Esophagus mucosa (tissue), 1 donor: Measurements from ENCODE around the gene MYMK. TPM values are rescaled to one million over a fixed set of nuclear protein-coding genes. Genes with fewer than 3 reads are reported as not detected.

Experiments
- ATAC-seq: fragments of 200-7000 bp; cut with Tn5 transposase; one replicate; pipeline ENCODE4 v1.9.1; 2020
- total RNA-seq: library from RNA; stranded (reverse); gene quantifications from one replicate; pipeline ENCODE4 v1.2.4, GENCODE V29; 2023
- donor health status: DM: yes; HTN: yes; CAD: no.

MYMK gene
- total RNA-seq, 1 donor from 2014 or later: not detected

GRCh38 chr9:133518200-133518599 lies 6.6 kb downstream of the MYMK start:
- no peak for ATAC-seq

DNA sequence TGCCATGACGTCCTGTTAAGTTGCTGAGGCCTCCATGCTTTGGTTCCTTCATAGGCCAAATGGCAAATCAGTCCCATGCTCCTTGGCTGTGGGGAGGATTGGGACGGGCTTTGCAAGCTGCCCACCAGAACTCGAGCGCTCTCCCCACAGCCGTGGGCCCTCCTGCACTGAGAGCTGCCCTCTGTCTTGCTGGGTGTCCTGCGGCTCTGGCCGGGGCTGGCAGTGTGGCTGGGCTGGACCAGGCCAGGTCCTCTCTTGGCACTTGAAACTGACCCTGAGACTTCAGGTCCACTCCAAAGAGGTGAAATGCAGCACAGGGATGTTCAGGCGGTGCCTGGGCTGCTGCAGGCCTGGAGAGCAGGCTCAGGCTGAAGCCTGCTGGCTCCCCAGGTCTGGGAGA lies 7.0 kb downstream of the MYMK start:
- ATAC-seq: no peak

DNA sequence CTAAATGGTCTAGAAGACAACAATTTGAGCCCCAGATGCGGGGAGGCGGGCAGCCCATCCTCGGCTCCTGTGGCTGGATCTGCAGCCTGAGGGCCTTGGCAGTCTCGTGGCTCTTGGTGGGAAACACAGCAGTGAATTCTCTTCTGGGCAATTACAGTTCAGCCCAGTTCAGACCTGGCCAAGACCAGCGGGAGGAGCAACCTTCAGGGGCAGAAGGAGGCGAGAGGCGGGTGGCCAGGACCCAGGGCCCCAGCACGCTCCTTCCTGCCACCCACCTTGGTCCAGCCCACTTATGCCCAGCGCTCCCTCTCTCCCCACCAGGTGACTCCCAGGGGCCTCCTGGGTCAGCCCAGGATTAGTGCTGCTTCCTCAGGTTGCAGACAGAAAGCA lies 7.8 kb downstream of the MYMK start:
- no peak for ATAC-seq

- no peak for ATAC-seq
Observed at GRCh38 chr9:133516256-133516960, 8.4 kb downstream of the MYMK start.

- no peak for ATAC-seq
Observed at GRCh38 chr9:133515615-133516255, 9.0 kb downstream of the MYMK start.

- ATAC-seq: no peak
Observed at GRCh38 chr9:133515240-133515610, 9.5 kb downstream of the MYMK start.

DNA sequence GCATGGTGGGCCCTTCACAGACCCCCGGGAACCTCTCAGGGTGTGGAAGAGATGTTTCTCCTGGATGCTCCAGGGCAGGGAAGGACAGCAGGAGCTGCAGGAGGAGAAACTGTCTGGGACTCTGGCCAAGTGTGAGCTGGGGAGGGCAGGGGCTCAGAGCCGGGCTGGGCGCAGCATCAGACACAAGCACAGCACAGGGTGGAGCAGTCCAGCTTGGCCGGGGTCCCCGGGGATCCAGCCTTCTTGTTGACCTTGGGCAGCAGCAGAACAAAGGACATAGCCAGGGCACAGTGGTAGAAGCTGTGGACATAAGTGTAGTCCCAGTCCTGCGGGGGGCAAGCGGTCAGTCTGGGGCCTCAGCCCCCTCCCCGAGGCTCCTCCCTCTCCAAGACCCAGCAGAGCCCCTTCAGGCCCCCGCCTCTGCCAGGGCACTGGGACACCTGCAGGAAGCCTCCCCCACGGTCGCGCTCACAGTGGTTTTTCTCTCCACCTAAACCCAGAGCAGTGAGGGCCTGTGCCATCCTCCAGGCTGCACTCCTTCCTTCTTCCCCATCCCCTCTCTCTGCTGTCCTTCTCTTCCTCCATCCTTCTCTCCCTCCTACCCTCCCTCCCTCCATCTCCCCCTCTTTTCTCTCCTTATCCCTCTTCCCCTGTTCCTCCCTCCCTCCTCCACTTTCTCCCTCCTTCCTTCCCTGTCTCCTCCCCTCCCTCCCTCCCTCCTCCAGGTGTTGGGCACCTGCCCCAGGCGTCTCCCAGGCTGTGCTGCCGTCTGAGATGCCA lies 10.1 kb downstream of the MYMK start:
- no peak for ATAC-seq

DNA sequence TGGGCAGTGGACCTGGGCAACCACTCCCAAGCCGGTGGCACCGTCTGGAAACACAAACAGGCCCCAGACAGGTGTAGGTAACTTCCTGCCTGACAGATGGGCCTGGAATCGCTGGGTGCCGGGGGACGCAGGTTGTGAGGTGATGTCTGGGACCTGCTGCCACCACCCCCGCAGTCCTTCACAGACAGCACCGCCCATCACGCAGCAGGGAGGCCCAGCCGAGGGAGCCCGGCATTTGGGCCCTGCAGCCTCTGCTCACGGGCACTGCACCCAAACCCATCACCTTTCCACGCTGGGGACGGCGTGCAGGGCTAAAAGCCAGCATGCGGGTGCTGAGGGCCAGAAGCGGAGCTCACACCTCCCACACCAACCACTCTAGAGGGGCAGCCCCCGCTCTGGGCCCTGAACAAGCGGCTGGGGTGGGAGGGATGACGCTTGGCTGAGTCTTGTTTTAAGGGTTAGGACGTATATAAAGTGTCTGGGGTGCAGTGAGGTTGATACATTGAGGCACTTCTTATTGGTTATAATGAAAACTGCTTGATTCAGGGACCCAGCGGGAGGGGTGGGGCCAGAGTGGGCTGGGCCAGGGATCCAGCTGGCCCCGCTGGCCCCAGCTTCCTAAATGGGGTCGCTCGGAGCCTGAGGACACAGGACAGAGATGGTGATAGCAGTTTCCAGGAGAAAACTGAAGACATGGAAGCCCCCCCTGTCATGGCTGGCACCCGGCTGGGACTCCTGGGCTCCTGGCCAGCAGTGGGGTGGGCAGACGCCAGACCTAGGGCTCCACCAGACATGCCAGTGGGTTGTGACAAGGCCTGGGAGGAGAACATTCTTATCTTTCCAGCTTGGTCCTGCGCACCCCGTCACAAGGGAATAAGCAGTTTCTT lies 11.3 kb downstream of the MYMK start:
- no peak for ATAC-seq

DNA sequence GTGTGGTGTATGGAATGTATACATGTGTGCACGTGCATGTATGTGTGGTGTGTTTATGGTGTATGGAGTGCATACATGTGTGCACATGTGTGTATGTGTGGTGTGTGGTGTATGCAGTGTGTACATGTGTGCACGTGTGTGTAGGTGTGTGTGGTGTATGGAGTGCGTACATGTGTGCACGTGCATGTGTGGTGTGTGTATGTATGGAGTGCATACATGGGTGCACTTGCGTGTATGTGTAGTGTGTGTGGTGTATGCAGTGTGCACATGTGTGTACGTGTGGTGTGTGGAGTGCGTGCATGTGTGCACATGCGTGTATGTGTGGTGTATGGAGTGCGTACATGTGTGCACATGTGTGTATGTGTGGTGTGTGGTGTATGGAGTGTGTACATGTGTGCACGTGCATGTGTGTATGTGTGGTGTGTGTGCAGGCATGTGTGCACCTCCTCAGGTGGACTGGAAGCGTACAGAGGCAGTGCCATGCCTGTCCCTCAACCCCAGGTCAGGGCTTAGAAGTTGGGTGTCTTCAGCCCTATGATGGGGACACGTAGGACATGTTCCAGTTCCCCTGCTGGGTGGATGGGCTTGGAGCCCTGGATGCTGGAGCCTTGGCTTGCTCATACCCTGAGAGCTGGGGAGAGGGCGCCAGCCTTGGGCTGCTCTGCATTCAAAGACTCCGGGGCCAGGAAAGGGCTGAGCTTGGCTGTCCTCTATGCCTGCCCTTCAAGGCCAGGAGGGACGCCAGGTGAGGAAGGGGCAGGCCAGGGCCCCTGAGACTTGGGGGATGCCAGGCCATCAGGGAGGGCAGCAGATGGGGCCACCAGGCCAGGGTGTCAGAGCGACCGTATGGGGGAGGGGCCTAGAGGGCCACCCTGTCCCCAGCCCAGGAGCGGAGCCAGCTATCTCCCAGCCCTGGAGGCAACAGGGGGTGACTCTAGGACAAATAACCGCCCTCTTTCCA lies 12.2 kb downstream of the MYMK start:
- no peak for ATAC-seq

DNA sequence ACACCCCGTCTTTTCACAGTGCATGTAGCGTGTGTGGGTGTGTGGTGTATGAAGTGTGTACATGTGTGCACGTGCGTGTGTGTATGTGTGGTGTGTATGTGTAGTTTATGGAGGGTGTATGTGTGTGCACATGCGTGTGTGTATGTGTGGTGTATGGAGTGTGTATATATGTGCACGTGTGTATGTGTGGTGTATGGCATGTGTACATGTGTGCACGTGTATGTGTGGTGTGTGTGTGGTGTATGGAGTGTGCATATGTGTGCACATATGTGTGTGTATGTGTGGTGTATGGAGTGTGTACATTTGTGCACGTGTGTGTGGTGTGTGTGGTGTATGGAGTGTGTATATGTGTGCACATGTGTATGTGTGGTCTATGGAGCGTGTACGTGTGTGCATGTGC lies 13.2 kb downstream of the MYMK start:
- no peak for ATAC-seq

DNA sequence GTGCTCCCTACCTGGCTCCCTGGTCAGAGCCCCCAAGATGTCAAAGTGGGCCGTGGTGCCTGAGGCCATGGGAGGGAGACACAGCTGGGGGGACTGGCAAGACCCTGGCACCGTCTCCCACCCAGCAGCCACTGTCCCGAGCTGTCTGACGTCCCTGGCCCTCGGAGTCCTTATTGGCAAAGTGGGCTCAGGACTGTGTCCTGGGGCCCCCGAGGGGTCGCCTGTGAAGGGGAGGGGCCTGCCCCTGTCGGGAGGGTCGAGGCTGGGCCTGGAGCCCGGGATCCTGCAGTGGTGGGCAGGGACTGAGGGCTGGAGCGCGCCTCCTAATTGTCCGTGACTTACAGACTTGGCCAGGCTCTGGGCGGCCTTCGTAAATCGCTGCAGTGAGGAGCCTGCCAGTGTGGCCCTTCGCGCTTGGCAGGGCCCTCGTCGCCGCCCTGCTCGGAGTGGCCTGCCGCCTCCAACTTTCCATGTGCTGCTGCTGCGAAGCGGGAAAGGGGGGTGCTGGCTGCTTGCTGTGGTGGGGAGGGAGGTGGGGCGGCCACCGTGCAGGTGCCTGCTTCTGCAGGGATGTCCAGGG lies 13.7 kb downstream of the MYMK start:
- no peak for ATAC-seq

DNA sequence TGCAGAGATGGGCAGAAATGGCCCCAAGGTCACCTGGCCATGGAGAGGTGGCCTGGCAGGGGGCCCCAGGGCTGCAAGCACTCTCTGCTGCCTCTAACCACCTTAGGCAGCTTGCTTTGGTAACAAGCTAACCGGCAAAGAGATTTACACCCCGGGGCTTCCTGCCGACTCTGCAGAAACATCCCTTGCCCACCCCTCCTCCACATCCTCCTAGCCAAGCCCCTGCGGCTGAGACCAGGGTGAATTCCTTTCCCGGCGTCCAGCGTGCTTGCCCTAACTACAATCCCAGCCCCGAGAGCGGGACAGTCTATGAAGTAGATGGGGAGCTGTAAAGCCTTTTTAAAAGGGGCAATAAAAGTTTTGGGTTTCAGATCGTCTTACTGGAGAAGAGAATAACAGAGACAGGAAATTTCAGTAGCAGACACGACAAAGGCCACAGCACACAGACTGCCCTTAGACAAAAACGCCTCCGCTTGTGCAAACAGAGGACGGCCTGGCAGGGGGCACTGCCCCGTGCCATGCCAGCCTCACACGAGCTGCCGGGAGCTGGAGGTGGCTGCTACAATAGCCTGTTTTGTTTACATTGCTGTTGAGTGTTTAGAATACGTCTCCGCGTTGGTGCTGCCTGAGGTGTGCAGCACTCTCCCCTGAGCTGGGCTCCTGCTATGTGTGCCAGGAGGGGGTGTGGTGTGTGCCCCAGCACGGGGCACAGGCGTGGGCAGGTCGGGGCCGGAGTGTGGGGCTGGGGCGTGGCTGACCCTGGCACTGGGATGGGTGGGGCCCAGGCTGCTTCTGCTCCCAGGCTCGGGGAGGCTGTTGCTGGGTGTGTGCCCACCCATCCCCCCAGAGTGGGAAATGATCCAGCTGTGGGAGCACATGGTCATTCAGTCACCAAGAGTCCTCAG lies 15.3 kb downstream of the MYMK start:
- ATAC-seq: peak; percentile 41

GRCh38 chr9:133508046-133508445 lies 16.7 kb downstream of the MYMK start:
- no peak for ATAC-seq

GRCh38 chr9:133507246-133507965 lies 17.4 kb downstream of the MYMK start:
- no peak for ATAC-seq

- peak; percentile 30 for ATAC-seq
Observed at GRCh38 chr9:133506653-133507038, 18.1 kb downstream of the MYMK start.

DNA sequence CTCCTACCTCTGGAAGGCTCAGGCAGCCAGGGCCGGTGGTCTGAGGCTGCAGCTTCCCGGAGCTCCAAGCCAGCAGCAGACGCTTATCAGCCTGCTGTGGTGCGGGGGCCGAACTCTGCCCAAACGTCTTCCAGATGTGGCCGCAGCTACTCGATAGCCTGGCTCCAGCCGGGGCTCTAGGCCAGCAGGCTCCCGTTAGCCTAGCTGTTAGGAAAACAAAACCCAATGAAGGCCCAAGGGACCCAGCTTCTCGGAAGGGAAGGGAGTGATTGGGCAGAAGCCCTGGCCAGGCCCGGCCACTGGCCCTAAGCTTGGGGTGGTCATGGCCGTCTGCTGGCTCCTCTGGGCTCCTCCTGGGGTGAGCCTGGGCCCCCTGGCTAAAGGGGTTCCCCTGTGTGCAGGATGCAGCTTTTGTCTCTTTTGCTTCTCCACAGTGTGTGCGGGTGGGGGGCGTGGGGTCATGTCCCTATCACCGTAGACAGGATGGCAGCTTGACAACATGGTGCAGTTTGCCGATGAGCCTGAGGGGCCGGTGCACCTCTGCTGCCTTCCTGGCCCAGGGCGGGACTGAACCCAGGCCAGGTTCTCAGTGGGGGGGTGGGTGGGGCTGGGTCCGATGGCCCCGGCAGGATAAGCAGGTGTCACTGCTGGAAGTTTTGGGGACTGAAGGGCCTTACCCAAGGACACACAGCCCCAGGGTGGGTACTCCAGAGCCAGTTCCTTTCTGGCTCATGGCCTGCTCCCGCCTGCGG lies 18.7 kb downstream of the MYMK start:
- peak; percentile 24 for ATAC-seq

- no peak for ATAC-seq
Observed at GRCh38 chr9:133505186-133505830, 19.5 kb downstream of the MYMK start.

- ATAC-seq: no peak
Observed at GRCh38 chr9:133502112-133502511, 22.6 kb downstream of the MYMK start.
